K562 (cell line): ENCODE data around the gene RABEPK.

Experiments used
- CHD1 ChIP-seq: fragments of 200-600 bp; sonication (generic); IDR thresholded peaks from one replicate; pipeline ENCODE4 v1.6.1; 2012; ENCODE audit warnings: mild to moderate bottlenecking, moderate library complexity, low read length, inconsistent platforms
- SAP30 ChIP-seq: fragments of 200-600 bp; sonication (generic); IDR thresholded peaks from 2 replicates; pipeline ENCODE4 v1.6.1; 2012; ENCODE audit warnings: borderline replicate concordance, low read depth, mild to moderate bottlenecking, moderate library complexity, low read length, control low read depth, inconsistent platforms; ENCODE audit not compliant: insufficient read depth, poor library complexity, severe bottlenecking

GRCh38 chr9:125246261-125246667 lies 45.9 kb downstream of the RABEPK start:
- TF ChIP-seq CHD1 (no peak), SAP30 (no peak)
